Activated T-cell treated with anti-CD3 and anti-CD28 coated beads for 48 hours (primary cell): ENCODE results near the gene FAM227B.
"Not testable (repeated sequence)": the region's sequence is repeated elsewhere in the genome, so short reads cannot be mapped to it uniquely, and the experiment has no call there.

Source experiments
- DNase-seq: peaks from one replicate; pipeline ENCODE4 v3.0.0-alpha.2; 2020; ENCODE audit warnings: low read depth

Gene FAM227B

DNA sequence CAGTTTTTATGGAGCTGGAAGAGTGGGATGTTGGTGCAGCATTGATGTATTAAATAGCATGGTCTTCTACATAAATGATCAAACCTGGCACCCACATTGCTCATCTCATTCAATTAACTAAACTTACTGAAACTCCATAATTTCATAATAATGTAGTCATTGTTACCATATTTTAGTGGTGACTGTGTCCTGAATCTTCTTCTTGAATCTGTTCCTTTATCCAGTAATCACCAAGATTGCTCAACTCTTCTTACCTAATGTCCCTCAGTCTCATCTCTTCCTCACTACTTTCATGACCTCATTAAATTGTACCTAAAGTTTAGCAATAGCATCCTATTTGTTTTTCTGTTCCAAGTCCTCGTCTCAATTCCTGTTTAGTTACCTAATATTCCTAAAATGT, 127.8 kb downstream of the FAM227B start:
- no peak for DNase-seq

DNA sequence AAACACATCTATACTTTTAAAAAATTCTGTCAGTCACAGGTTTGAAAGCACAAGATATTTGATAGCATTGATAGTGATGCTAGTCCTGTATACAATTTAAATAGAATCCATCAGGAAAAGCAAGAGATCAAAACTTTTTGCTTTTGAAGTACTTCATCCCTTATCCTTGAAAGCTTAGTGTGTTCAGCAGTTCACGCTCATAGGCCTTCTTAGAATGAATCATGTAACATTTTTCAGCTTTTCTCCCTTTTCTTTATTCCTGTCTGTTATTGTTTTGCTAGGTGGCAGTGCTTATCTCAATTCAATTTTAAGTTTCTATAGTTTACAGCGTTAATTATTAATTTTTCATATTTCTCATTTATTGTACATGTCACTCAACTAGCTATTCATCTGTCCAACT, 128.5 kb downstream of the FAM227B start:
- no peak for DNase-seq

DNA sequence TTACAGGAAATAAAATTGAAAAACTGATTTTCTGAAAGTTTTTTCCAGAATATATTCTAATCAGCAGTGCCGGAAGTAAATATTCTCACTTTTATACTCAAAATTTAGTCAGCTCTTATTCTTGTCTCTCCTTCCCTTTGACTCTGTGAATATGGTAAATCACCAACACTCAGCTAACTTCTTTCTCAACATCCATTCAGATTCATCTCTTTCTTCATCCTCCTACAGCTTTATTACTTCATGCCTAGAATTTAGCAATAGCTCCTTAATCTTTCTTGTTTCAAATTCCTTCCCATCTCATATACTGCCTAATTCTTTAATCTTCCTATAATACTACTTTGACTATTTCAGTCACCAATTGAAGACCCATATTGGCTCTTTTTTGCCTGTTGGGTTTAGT, 129.7 kb downstream of the FAM227B start:
- DNase-seq, result no peak

DNA sequence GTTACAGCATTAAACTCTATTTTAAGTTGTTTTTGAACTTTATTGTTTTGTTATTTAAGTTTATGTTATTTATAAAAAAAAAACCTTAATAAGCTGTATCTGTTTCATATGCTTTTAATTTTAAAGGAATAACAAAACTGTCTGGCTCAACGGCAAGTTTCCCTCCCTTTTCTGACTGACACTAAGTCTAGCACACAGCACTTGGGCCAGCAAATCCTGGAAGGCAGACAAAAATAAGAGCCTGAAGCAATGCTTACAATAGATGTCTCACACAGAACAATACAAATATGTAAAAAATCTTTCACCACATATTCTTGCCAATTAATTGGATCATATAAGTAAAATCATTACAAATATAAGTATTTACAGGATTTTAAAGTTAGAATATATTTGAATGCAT, 135.2 kb downstream of the FAM227B start:
- not testable (repeated sequence) for DNase-seq

DNA sequence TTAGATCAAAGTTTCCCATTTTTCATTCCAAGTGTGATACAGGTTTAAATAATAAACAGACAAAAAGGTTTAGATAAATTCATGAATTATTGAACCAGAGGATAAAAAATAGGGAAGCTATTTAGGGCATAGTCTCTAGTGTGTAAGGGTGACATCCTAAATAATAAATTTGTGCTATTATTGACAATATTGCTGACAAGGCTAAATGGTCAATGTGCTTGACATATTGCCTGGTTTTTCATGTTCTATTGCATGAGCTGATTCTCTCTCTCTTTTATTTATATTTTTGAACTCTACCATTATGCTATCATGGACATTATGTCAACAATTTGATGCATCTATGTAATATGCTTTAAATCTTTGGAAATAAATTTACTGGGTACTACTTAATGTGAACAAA, 141.6 kb downstream of the FAM227B start:
- not testable (repeated sequence) for DNase-seq

DNA sequence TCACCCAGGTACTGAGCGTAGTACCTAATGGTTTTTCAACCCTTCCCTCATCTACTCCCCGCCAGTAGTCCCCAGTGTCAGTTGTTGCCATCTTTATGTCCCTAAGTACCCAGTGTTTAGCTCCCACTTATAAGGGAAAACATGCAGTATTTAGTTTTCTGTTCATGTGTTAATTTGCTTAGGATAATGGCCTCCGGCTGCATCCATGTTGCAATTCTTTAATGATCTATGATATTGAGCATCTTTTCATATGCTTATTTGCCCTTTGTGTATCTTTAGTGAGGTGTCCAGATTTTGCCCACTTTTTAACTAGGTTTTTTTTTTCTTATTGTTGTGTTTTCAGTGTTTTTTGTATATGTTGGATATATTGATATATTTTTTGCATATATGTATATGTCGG, 142.6 kb downstream of the FAM227B start:
- not testable (repeated sequence) for DNase-seq

DNA sequence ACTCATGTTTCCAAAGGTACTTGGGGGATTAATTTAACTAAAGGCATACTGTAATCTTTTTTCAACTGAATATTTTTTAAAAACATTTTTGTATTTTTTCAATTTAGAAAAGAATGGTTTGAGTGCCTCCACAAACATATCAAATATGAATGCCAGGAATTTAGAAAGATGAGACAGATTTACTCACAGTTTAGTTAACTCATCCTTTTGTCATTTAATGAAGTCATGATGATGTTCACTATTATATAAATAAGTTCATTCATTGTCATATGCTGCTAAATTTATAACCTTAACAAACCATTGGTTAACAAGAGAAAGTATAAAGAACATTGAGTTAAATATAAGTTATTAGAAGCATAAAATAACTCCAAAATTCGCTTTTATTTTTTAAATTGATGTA, 147.6 kb downstream of the FAM227B start:
- DNase-seq, result no peak

DNA sequence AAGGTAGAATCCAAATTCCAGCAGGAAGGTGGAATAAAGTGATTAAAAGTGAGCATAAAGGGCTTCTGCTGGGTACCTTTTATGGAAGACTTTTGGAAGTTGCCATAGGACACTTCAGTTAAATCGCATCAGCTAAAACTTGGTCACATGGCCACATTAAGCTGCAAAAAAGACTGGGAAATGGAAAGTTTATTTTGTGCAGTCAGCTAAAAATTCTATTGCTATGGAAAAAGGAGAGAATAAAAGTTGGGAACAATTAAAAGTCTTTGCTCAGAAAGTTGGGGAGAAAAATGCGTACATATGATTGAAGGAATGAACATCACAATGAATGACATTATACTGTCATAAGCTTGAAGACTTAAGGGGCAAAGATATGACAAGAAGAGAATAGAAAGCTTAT, 148.3 kb downstream of the FAM227B start:
- no peak for DNase-seq

DNA sequence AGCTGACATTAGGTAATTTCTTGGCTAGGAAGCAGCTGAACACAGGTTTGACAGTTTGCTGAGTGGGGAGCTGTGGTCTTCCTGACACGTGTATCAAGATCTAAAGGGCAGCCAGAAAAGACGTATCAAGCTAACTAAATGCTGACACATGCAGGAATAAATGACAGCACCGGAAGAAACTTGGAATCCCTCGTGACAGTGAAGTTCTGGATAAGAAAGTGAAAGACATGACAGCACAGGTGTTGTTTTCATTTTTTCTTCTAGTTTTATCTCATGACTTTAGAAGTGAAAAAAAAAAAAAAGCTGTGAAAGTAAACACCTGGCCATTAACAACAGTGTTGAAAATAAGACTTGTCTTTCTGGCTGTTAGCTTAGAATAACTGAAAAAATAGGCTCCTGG, 148.9 kb downstream of the FAM227B start:
- no peak for DNase-seq

DNA sequence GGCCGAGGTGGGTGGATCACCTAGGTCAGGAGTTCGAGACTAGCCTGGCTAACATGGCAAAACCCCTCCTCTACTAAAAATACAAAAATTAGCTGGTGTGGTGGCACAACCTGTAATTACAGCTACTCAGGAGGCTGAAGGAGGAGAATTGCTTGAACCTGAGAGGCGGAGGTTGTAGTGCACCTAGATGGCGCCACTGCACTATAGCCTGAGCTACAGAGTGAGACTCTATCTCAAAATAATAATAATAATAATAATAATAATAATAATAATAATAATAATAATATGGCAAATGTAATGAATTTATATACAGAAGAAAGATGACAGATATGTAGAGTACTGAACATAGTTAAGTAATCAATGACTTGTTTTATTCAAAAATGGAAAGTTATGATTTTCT, 149.4 kb downstream of the FAM227B start:
- peak; percentile 16 for DNase-seq

DNA sequence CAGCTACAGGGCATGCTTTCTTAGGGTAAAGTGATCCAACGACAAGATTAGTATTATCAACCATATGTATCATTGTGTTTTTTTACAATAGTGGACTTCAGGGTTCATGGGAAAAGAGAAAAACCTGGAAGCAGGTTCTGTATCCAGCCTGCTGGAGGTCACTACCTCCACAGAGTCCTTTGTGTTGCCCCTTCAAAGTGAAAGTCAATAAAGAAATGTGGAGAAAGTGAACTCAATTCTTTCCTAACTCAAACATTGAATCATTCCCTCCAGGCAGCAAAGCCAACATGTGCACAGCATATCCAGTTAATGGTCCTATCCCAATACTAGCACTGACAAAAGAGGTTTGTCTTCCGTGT, 152.2 kb downstream of the FAM227B start:
- DNase-seq, result no peak

DNA sequence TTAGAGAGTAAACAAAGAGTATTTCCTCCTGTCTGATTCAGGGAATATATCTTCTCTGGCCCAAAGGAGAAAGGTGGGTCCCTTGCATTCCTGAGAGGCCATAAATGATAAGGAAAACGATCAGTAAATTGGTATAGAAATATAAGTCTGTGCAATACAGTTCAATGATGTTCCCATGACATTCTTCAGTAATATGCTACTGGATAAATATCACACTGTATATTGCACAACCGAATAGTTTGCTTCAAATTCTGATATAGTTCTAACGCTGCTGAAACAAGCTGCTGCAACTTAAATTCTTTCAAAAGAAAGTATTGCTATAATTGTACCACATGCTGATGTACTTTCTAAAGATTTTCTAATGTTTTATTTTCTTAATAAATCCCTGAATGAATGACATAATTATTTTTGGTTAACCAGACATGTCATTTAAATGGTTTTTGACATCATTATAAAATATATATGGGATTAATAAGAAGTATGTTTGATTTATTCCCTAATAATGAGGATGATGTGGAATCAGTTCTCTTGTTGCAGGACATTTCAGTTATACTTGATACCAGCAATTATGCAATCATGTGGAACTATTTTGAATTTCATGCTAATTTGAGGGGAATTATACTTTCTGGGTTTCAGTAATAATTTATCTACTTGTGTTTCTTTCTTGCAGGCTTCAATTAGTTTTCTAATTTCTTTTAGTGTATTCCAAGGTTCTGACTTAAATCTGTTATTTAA, 152.7 kb downstream of the FAM227B start:
- no peak for DNase-seq

DNA sequence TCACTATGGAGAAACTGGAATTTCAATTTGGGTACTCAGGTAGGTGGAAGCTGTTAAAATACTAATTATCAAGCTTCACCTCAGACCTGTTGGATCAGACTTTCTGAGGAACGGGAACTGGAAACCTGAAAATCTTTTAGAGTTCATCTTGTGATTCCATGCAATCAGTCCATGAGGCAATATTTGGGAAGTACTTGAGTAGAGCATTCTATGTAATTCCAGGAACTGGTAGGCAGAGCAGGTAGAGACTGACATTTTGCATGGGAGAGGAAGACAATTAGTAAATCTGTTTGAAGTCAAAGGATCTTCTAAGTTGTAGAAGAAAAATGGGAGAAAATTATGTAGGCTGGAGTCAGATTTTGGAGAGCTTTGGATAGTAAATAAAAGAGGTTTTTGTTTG, 154.5 kb downstream of the FAM227B start:
- no peak for DNase-seq

DNA sequence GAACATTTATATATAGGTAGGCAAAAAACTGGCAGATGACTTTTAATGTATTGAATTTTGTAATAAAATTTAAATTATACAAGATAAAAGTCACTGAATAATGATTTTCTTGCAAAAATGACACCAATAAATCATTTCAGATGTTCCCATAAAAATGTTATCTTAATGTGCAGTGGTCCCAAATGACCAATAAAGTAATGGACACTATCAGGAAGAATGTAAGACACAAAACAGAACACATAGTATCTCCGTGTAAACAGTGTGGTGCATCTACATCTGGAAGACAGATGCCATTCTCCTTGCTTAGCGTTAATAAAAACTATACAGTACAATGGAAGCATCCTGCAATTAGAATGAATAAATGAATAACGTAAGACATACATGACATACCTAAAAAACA, 156.1 kb downstream of the FAM227B start:
- DNase-seq, result no peak

DNA sequence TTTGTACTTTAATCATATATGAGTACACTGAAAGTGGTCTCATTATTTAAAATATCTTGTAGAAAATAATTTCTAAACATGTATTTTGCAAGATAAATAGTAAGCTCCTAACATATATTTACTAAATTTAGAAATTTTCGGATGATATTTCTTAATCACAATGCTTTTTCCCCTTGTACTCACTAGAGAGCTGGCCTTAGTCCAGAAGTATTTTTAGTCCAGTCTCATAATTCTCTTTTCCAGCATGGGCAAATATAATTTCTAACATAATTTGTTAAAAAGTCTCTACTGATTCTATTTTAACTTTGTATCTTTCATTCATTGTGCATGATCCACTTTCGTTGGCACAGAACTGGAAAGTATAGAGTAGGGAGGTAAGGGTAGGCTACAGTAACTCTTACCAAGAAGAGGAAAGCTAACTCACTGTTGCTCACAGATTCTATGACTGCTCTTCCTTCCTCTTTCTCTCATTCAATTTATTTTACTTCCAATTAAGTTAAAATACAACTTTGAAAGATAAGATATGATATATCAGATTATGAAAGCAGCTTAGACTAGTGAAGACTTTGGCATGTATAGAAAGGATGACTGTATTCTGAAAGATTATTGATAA, 158.3 kb downstream of the FAM227B start:
- DNase-seq, result no peak

DNA sequence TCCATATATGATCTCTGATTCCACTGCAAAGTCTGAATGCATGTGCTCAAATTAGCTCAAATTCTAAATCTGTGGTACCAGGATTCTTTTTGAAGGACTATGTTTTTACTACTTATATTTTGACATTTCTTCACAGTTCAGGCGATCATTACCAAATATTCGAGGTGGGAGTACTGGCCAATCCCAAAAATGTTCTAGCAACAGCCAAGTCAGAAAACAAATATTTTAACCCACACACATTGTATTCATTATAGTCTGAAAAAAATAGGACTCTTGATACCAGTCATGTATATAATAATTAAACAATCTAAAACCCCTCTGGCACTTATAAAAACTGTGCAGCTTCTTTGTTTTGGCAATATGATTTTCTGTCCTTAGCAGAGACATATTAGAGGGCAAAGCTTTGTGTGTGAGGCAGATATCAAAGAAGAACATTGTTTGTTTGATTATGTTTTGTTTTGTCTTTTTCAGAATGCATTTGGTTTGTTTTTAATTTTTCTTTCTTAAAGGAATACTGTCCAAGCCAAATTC, 160.1 kb downstream of the FAM227B start:
- no peak for DNase-seq

DNA sequence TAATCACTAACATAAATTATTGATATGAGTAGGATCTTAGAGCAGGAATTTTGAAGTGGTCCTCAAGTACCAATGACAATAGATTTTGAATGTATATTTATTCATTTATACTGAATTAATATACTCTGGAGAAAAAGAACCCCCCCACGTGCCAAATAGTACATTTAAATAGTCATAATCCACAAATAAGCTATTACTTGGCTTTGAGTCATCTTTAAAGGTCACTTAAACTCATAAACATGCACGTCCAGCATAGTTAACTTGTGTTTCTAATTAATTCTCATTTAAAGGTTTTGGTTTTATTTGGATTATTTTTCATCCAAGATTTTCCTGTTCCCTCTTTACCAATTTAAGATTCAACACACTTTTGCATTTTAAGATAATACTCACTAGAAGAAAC, 162.5 kb downstream of the FAM227B start:
- no peak for DNase-seq

DNA sequence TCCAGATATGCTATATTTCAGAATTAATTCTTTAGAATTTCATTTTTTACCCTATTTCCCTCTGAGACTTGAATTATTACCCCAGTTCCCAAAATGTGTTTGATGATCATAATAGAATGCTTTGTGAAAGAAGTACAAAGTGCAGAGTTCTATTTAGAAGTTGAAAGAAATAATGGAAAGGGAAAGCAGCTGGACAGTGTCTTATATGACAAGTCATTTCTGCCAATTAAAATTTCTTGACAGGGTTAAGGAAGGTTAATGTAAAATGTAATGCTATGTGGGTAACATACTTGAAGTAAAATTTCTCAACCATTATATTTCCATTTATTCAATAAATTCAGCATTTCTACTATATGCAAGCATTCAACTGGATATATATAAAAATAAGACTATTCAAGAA, 164.5 kb downstream of the FAM227B start:
- no peak for DNase-seq

DNA sequence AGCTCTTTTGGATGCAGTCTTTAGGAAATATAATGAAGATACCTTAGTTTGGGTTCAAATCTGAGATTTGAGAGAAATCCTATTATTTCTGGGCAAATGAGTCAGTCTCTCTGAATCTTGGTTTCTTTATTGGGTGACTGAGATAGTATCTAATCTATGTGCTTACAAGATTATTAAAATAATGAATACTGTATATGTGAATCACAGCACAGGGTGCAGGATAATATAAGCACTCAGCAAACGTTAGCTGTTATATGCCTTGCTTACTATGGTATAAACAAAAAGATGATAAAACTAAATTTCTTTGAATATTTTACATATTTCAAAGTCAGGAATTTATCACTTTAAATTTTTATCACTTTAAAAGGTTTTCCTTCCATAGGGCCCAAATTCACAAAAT, 168.0 kb downstream of the FAM227B start:
- DNase-seq, result no peak

DNA sequence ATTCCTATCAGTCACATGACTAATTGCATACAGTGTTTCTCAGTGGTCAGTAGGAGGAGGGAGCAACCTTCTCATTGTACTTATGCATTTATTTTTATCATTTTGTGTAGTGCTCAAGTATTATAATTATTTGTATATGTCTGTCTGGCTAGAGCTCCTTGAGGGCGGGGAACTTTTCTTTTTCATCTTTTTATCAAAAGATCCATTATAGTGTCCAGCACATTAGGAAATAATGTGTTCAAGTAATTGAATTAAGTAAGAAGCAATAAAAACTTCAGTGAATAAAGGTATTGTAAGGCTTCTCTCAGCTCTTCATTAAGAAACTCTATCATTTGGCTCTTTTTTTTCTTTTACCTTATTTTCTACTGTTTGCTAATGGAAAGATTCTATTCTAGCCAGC, 178.8 kb downstream of the FAM227B start:
- no peak for DNase-seq

DNA sequence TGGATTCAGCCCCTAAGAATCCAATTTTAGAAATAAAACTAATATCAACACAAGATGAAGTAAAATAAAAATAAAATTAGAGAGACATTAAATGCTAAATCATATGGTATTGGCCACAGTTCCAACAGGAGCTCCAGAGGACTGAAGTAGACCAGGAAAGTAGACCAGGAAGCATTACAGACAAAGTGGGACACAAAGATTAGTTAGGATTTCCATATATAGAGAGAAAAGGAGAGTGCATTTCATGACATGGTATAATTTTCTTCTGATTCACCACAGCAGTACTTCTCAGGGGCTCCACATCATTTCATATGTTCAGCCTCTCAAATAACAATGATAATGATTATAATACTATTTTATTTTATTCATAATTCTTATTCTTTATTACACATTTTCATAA, 179.3 kb downstream of the FAM227B start:
- no peak for DNase-seq

DNA sequence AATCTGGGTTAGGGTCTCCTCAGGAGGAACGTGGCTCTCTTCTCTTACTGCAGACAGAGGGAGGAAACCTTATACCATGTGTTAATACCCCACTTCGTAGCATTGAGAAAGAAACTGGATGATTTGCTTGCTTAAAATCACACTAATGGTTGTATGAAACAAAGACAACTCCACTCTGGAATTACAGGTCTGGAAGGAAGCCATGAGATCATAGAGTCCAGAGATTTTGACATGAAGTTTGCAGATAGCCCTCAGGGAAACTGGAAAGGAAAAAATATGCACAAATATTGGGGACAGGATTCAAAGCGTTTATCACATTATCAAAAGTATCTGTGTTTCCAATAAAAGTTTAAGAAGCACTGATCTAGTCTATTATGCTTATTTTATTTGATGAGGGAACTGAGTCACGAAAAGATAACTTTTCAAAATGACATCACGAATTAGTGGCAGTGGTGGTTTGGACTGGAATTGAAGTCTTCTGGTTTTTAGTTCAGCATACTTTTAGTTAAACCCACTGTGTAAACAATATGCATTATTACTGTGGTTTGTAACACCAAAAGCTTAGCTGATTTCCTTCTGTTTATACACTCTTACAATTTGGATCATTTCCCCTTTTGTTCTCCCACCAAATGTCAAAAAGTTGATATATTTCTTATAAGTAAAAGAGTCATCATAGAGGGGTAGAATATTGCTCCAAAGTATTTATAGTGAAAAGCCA, 180.8 kb downstream of the FAM227B start:
- no peak for DNase-seq

DNA sequence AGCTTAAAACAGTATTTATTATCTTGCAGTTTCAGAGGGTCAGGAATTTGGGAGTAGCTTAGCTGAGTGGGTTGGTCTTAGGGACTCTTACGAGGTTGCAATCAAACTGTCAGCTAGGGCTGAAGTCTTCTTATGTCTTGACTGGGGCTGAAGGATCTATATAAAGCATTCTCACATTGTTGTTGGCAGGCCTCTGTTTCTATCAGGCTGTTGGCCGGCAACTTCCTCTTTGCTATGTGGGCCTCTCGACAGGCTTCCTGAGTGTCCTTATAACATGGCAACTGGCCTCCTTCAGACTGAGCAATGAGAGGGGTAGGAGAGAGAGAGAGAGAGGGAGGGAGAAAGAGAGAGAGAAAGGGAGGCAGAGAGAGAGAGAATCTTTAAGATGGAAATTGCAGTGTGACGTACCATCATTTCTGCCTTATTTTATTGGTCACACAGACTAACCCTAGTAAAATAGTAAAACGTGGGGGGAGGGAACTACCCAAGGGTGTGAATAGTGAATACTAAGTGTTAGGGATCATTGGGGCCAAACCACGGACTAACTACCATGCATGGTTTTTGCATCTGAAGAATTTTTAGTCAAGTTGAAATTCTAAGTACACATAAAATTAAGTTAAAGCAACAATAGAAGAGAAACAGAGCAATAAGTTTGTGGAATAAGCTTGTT, 181.5 kb downstream of the FAM227B start:
- DNase-seq, result no peak
